ENCODE data around the gene ZER1. TPM values are rescaled to one million over a fixed set of nuclear protein-coding genes. Genes with fewer than 3 reads are reported as not detected.

The ZER1 gene
- total RNA-seq, 1 donor from 2014 or later: 11.5 TPM

DNA sequence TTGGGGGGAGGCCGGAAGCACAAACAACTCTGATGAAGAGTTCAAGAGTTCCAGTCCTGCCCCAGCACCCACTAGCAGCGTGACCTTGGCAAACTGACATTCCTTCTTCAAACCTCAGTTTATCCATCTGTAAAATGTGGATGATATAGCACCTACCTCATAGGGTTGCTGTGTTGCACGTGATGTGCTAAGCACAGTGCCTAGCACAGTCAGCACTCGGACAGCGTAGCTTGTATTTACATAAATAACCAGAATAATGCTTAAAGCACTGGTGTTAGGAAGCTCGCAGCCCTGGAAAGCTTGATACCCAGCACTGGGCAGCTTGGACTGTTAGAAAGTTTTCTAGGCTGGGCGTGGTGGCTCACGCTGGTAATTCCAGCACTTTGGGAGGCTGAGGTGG lies 64.3 kb downstream of the ZER1 start:
- no peak for DNase-seq (ENCODE audit: low read depth)
- no peak overlapping the region for H3K4me3 ChIP-seq (ENCODE audit: low read depth, low read length)
- TF ChIP-seq, protein P1, sequence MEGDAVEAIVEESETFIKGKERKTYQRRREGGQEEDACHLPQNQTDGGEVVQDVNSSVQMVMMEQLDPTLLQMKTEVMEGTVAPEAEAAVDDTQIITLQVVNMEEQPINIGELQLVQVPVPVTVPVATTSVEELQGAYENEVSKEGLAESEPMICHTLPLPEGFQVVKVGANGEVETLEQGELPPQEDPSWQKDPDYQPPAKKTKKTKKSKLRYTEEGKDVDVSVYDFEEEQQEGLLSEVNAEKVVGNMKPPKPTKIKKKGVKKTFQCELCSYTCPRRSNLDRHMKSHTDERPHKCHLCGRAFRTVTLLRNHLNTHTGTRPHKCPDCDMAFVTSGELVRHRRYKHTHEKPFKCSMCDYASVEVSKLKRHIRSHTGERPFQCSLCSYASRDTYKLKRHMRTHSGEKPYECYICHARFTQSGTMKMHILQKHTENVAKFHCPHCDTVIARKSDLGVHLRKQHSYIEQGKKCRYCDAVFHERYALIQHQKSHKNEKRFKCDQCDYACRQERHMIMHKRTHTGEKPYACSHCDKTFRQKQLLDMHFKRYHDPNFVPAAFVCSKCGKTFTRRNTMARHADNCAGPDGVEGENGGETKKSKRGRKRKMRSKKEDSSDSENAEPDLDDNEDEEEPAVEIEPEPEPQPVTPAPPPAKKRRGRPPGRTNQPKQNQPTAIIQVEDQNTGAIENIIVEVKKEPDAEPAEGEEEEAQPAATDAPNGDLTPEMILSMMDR (conservative IDR thresholded peaks at IDR 0.05; ENCODE audit: low read depth, low read length): no peak

DNA sequence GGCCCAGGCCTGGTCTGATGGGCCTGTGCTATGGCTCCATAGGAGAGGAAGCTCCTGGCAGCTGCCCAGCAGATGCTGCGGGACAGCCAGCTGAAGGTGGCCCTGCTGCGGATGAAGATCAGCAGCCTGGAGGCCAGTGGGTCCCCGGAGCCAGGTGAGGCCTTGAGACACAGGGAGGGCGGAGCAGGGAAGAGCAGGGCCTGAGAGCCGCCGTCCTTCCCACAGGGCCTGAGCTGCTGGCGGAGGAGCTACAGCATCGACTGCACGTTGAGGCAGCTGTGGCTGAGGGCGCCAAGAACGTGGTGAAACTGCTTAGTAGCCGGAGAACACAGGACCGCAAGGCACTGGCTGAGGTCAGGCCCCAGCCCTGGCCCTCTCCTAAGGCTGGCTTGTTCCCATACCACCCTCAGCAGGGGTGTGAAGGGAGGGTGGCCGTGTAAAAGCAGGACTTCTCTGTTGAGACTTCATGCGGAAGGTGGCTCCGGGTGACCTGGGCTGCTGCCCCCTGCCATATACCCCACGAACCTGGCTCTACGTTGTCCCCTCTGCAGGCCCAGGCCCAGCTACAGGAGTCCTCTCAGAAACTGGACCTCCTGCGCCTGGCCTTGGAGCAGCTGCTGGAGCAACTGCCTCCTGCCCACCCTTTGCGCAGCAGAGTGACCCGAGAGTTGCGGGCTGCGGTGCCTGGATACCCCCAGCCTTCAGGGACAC lies 64.9 kb downstream of the ZER1 start:
- TF ChIP-seq, protein P1 (conservative IDR thresholded peaks at IDR 0.05; ENCODE audit: low read depth, low read length): no peak
- H3K4me3 ChIP-seq (ENCODE audit: low read depth, low read length): no peak overlapping the region
- DNase-seq (ENCODE audit: low read depth): no peak

DNA sequence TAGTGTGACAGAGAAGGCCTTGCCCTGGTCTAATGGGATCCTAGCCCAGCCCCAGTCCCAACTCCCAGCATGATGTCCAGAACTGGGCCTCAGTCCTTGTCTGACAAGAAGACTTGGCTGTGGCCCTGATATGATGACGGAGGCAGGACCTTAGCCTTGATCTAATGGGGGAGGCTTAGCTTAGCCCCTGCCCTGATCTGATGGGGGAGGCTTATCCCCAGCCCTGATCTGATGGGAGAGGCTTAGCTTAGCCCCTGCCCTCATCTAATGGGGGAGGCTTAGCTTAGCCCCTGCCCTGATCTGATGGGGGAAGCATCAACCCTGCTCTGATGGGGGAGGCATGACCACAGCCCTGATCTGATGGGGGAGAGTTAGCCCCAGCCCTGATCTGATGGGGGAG lies 65.7 kb downstream of the ZER1 start:
- DNase-seq (ENCODE audit: low read depth): no peak
- TF ChIP-seq, protein P1 (conservative IDR thresholded peaks at IDR 0.05; ENCODE audit: low read depth, low read length): no peak
- no peak overlapping the region for H3K4me3 ChIP-seq (ENCODE audit: low read depth, low read length)

DNA sequence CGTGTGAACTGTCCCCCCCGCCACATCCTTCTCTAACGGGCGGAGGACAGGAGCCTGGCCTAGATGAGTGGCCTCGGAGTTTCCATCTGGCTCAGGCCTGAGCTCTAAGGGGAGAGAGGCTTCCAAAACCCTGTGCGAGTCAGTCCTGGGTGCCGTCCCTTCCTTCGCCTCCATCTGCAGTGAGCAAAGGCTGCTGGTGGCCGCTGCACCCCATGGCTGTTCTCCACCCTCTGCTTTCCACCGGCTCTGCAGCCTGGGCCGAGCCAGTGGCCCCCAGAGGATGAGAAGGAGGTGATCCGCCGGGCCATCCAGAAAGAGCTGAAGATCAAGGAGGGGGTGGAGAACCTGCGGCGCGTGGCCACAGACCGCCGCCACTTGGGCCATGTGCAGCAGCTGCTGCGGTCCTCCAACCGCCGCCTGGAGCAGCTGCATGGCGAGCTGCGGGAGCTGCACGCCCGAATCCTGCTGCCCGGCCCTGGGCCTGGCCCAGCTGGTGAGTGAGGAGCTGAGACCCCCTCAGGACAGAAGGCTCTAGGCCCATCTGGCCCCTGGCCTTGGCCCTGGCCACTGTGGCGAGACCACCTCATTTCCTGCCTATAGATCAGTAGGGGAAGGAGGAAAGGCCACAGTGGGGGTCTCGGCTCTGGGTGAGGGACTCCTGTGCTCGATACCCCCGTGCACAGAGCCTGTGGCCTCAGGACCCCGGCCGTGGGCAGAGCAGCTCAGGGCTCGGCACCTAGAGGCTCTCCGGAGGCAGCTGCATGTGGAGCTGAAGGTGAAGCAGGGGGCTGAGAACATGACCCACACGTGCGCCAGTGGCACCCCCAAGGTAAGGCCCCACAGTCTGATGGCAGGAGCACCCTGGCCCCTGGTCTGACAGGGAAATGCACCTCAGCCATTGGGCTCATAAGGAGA lies 66.4 kb downstream of the ZER1 start:
- no peak for DNase-seq (ENCODE audit: low read depth)

DNA sequence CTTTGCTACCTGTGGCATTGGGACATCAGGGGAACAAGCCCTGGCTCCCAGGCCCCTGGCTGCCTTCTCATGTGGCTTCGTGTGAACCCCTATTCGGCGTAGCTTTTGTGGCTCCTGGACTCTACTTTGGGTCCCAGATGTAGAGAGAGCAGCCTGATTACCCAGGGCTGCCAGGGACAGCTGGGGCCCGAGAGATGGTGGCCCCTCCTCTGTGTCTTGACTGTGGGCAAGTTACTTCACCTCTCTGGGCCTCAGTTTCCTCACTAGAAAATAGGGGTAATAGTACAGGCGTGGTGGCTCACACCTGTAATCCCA lies 67.4 kb downstream of the ZER1 start:
- H3K4me3 ChIP-seq (ENCODE audit: low read depth, low read length): no peak overlapping the region

More for the DNA sequence above, 66.4 kb downstream of the ZER1 start:
- TF ChIP-seq, protein P1 (conservative IDR thresholded peaks at IDR 0.05; ENCODE audit: low read depth, low read length): no peak
- no peak overlapping the region for H3K4me3 ChIP-seq (ENCODE audit: low read depth, low read length)

DNA sequence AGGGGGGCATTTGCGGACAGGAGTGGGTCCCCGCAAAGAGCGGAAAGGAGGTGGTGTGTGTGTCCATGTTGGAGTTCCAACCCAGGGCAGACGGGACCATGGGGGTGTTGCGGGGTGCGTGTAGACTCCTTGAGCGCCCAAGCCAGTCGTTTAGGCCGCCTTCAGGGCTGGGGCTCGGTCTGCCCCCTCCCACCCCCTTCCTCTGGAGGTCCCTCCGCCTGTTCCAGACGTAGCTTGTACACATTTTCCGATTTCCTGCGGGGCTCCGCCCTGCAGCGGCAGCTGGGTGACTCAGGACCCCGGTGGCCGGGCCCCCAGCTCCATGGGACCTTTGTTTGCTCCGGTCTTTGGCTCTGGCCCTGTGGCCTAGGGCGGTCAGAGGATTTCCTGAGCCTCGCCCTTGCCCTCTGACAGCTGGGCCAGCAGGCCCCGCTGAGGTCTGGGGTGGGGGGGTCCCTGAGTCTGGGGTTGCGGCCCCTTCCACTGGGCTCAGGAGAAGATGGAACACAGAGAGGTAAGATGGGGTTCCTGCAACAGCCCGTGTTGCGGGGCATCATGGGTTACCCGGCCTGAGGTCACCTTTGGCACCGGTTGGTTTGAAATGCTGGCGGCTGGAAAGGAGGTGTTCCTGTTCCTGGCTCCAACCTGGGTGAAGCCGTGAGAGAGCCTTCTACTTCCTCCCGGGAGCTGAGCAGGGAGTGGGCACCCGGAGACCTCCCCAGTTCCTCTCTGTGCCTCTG lies 67.9 kb downstream of the ZER1 start:
- peak overlapping the region; percentile 79 for H3K4me3 ChIP-seq (ENCODE audit: low read depth, low read length)
- TF ChIP-seq, protein P1 (conservative IDR thresholded peaks at IDR 0.05; ENCODE audit: low read depth, low read length): no peak
- no peak for DNase-seq (ENCODE audit: low read depth)

More for the DNA sequence above, 67.4 kb downstream of the ZER1 start:
- DNase-seq (ENCODE audit: low read depth): no peak
- TF ChIP-seq, protein P1 (conservative IDR thresholded peaks at IDR 0.05; ENCODE audit: low read depth, low read length): no peak

All from epithelial cell of proximal tubule (primary cell).